ENCODE measurements around the gene LRRFIP2.
"Not testable (repeated sequence)": the region's sequence is repeated elsewhere in the genome, so short reads cannot be mapped to it uniquely, and the experiment has no call there.

LRRFIP2 gene

DNA sequence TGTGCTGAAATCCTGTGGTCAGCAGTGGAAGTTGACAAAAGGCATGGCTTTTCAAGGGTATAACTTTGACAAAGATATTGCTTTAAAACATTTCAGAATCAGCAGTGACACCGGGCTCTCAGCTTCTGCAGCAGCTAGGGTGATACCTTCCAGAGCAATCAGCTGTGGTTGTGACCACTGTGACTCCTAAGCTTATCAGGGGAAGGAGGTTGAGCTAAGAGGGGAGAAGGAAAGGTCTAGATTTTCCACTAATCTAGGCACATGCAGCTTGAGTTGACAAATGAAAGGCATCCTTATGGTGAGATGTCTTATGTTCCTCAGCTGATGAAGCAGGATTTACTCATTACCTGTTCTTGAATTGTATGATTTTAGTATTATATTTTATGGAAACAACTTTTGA lies 16.3 kb upstream of the LRRFIP2 start:
- DNase-seq (ENCODE audit: low read depth in 2 of 2), result no peak

DNA sequence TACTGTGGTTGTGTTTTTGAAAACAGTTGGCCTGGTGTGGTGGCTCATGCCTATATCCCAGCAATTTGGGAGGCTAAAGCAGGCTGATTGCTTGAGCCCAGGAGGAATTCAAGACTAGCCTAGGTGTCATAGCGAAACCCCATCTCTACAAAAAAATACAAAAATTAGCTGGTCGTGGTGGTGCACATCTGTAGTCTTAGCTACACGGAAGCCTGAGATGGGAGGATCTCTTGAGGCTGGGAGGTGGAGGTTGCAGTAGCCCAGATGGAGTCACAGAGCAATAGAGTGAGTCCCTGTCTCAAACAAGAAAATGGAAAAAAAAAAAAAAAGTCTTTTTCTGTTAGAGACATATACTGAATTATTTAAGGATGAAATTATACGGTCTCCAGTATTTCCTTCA lies 14.7 kb upstream of the LRRFIP2 start:
- DNase-seq (ENCODE audit: low read depth in 2 of 2), result no peak

DNA sequence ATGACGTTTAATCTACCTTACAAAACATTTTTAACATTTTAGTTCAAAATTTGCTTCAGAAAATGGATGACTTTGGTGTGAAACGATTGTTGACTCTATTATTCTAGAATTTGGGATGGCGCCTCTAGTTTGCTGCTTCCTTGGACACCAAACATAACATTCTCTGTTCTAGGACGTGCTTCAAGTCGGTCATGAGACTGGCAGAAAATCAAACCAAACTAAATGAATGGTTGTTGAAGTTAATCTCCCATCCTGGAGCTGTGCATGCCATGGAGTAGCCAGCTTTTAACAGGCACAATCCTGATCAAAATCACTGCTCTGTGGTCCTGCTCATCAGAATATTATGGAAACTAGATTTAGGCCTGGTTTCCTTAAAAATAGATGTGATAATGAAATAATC lies 9.6 kb upstream of the LRRFIP2 start:
- DNase-seq (ENCODE audit: low read depth in 2 of 2), result no peak

DNA sequence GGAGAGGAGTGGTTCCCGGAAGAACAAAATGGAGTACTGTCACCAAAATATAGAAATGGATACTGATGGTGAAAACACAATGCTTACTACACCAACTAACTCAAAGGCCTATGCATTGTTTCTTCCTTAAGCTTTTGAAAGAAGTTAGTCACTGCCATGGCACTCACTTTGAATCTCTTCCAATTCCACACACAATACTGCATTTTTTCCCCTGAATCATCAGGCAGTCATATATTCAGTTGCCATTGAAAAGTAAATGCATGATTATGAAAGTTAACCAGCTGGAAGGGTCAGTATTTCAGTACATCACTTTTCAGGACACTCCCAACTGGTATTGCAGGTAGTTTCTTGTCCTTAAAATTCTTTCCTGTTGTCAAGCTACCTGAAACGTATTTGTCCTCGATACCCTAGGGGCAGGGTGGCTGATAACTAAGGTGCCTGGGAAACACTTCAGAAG lies 9.0 kb upstream of the LRRFIP2 start:
- DNase-seq (ENCODE audit: low read depth in 2 of 2), result no peak

DNA sequence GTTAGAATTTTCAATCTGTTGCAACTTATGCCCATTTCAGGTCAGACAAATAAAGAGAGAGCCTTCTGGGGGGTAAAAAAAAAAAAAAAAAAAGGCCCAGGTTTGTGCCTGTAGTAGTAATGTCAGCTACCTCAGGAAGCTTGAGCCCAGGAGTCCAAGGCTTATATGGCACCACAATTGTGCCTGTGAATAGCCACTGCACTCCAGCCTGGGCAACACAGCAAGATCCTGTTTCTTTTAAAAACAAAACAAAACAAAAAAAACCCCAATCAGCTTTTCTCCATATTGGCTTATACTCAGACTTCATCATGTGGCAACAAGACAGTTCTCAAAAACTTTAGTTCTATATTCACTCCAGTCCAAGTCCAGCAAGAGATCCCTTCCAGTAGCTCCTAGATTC lies 8.4 kb upstream of the LRRFIP2 start:
- DNase-seq (ENCODE audit: low read depth in 2 of 2), result no peak

DNA sequence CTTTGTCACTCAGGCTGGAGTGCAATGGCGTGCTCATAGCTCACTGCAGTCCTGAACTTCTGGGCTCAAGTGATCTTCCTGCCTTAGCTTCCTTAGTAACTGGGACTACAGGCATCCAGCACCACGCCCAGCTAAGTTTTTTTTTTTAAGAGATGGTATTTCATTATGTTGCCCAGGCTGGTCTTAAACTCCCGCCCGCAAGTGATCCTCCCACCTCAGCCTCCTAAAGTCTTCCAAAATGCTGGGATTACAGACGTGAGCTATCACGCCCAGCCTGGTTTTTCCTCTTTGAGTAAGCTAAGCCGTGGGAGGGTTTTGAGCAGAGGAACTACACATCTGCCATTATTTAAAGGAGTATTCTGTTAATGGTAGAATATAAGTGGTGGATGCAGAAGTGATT lies 7.4 kb upstream of the LRRFIP2 start:
- DNase-seq (ENCODE audit: low read depth in 2 of 2), result no peak

DNA sequence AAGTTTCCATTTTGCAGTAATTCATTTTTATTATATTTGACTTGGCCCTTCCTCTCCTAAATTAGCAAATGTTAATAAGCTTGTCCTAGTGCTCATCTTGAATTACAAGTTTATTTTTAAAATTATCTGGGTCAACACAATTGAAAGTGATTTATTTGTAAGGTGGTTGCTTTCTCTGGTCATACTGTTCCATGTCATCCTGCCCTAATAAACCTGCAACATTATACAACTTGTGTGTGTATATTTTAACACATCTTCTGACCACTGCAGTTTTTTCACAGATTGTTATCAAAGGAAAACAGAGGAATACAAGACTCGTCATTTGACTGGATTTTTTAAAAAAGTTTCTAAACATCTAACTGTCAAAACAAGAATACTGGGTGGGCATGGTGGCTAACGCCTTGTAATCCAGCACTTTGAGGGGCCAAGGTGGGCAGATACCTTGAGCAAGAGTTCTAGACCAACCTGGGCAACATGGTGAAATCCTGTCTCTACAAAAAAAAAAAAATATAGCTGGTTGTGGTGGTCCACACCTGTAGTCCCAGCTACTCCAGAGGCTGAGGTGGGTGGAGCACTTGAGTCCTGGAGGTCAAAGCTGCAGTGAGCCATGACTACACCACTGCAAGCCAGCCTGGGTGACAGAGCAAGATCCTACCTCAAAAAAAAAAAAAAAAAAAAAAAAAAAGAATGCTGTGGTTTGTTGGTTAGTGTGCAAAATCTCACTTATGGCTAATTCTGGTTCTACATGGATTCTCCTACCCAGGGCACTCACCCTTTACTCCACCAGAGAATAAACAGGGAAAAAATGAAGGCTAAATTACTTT lies 5.0 kb upstream of the LRRFIP2 start:
- peak in 1 of 2 donors; percentile 21 for DNase-seq (ENCODE audit: low read depth in 2 of 2)

DNA sequence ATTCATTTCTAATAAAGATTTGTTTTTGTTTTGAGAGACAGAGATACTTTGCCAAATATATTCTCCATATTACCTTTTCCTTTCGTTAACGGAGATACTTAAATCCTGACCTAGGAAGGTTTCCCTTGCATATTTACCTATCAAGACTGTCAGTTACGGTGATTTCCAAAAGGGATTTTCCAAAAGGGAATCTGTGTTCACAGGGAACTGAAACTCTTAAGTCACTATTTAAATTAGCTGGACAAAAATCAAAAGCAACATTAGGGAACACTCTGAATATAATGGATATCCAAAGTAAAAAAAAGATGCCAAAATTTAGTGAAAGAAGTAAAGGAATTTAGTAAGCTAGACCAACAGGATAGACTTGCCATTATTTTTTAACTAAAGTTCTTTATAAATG lies 576 bp downstream of the LRRFIP2 start:
- DNase-seq (ENCODE audit: low read depth in 2 of 2), result no peak

DNA sequence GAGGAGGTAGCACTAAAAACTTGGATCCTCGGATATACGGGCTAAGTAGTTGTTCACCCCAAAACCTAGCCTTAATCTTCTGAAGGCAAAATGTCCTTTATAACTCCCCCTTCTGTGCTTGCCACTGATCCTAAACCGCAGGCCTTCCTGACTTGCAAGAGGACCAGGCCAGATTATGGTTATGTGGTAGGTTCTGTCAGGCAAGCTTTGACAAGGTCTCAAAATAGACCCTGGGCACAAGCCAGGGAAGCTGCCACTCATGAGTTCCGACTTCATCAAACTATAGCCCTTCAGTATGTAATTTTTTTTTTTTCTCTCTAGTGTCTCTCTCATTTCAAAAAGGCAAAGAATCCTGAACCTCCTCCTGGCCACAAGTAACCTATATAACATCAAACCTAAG lies 3.2 kb downstream of the LRRFIP2 start:
- no peak for DNase-seq (ENCODE audit: low read depth in 2 of 2)

DNA sequence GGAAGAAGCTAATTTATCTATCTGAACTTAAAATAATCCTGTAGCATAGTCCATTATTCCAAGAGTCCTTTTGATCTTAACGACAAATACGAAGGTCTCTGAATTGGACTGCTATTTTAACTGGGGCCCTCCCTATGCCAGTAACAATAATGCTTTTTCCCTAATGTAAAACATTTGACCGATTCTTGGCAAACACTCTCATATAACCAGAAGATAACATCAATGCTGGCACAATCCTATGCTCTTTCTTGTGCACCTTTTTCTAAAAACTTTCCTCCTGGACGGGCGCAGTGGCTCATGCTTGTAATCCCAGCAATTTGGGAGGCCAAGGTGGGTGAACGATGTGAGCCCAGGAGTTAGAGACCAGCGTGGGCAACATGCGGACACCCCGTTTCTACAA lies 3.9 kb downstream of the LRRFIP2 start:
- no peak for DNase-seq (ENCODE audit: low read depth in 2 of 2)

DNA sequence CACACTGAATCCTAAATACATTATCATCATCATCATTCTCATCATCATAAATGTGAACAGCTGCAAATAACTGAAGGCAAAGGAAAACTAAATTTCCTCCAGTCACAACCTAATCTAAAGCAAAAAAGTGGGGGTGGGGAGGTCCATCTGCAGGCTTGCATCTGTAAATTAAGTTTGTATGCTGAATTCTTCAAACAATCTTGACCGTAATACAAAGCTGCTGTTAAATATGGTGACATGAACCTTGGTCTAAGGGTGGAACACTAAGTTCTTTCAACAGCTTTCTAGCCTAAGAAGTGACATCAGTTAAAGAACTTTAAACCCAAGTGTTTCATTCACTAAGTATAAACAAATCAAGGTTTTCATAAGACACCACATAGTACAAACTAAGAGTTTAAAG lies 4.3 kb downstream of the LRRFIP2 start:
- DNase-seq (ENCODE audit: low read depth in 2 of 2), result no peak

DNA sequence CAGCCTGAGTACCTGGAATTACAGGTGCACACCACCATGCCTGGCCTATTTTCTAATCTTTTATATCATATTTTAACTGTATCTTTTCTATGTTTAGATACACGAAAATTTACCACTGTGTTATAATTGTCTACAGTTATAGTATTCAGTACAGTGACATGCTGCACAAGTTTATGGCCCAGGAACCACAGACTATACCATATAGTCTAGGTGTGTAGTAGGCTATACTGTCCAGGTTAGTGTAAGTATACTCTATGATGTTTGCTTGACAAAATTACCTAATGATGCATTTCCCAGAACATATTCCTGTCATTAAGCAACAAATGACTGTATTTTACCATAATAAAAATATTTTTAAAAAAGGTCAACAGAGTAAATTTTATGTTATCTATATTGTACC lies 5.5 kb downstream of the LRRFIP2 start:
- DNase-seq (ENCODE audit: low read depth in 2 of 2), result no peak

DNA sequence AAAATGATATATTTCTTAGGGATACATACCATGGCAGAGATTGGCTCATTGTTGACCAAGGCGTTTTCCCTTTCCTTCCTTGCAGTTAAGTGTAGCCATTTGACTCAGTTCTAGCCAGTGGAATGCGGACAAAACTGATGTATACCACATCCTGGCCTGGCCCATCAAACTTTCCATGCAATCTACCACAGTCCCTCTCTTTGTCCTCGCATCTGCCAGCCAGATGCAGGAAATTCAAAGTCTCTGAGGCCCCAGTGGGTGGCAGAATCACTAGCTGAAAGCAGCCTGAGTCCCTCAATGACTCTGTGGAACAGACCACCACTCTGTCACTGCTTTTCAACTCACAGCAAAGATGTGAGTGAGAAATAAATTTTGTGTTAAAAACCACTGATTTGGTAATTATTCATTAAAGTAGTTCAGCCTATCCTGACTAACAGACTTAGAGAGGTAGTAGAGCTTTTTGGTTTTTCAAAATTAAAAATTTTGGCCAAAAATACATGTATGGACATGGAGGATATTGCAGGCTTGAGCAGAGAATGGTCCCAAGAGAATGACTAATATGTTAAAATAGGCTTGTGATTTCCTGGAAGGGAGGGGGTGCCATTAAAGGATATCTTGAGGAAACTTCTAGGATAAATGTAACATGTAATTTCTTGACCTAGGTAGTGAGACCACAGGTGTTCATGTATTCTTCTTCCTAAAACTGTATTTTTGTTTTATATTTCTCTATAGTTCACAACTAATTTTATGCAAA lies 10.9 kb downstream of the LRRFIP2 start:
- peak; percentile 19 to 28 for DNase-seq (ENCODE audit: low read depth in 2 of 2)

DNA sequence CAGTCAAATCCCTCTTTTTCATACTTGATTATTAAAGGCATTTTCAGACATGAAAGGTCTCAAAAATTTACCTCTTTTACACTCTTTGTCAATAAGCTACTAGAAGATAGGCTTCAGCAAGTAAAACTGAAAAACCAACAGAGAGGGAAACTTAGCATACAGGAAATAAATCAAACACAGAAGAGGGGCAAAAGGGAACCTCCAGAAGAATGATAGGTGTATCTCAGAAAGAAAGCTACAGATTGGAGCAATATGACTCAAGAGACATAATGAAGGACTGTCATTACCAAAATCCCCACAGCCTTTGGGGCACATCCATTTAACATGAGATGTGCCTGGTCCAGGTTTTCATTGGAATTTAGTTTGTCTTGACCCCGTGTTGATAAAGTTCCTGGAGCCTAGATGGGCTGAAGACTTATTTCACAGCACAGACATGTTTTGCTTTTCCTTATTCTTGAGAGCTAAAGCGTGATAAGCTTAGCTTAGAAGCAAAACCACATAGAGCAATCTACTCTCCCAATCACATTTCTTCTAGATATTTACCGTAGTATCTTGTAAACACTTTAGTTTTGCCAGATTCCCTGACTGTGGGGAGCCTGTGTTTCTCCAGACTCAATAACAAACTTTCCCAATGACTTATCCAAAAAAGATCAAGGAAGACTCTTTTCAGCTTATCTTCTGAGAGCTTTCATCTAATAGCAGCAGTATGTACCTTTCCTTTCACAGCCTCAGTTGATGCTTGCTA lies 11.7 kb downstream of the LRRFIP2 start:
- DNase-seq (ENCODE audit: low read depth in 2 of 2), result no peak

DNA sequence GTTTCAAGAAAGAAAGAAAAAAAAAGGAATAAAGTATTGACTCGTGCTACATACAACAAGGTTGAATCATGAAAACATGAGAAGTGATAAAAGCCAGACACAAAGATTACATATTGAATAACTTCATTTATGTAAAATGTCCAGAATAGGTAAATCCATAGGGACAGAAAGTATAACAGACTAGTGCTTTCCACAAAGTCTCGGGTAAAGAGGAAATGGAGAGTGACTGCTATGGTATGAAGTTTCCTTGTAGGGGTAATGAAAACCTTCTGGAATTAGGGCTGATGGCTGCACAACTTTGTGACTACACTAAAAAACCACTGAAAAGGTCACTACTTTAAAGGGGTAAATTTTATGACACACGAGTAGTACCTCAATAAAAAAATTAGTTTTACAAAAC lies 13.0 kb downstream of the LRRFIP2 start:
- no peak for DNase-seq (ENCODE audit: low read depth in 2 of 2)

DNA sequence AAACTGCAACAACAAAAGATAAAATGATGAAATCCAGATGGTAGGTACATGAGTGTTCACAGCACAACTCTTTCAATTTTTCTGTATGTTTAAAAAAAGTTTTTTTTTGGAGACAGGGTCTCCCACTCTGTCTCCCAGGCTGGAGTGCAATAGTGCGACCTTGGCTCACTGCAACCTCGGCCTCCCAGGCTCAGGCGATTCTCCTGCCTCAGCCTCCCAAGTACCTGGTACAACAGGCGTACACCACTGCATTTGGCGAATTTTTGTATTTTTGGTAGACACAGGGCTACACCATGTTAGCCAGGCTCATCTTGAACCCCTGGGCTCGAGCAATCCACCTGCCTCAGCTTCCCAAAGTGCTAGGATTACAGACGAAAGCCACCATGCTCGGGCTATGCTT lies 18.6 kb downstream of the LRRFIP2 start:
- no peak for DNase-seq (ENCODE audit: low read depth in 2 of 2)

DNA sequence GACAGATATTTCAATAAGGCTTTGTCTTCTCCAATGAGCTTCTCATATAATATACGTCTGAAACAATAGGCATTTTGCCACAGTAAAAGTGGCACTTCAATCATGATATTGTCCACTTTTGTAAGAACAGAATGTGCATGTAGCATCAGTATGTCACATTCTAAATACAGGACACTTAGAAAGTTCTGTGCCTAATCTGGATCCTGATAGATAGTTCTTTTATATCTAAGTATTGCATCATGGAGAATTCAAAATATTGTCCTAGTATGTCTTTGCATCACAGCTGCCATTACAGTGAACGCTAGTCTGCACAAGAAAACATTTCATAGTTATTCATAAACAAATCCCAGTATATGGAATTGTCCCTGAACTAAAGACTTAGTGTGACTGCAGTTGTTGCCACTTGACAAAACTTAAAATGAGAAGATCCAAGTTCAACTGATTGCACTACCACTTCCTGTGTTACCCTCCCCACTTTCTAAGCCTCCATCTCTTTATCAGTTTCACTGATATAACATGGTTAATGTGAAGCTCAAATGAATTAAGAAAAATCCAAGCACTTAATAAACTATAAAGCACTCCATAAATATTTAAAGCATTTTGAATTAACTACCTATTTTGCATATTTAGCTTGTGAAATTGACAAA lies 19.6 kb downstream of the LRRFIP2 start:
- DNase-seq (ENCODE audit: low read depth in 2 of 2), result no peak

DNA sequence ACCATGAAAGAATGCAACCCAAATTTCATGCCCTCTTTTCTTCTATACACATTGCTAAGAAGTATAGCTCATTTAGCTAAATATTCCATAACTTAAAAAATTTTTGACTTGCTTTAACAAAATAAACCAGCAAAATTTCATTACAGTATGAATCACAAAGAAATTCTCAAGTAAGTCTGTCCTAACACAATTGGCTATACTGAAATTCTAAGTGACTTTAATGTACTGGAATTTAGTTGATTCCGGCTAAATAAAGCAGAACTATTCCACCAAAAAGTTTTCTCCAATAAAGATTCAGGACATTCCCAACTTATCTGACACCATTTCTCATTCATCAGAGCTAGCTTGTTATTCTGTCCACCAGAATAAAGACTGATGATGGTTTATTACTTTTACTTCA lies 23.8 kb downstream of the LRRFIP2 start:
- DNase-seq (ENCODE audit: low read depth in 2 of 2), result no peak

DNA sequence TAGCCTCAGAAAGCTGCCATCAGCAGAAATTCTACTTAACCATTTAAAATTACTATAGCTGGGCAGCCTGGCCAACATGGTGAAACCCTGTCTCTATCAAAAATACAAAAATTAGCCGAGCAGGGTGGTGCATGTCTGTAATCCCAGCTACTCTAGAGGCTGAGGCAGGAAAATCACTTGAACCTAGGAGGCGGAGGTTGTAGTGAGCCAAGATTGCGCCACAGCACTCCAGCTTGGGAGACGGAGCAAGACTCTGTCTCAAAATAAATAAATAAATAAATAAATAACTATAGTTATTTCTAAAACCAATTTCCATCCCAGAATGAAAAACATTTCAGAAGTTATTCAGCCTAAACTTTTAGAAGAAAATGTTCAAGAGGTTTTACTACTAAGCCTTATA lies 25.1 kb downstream of the LRRFIP2 start:
- DNase-seq (ENCODE audit: low read depth in 2 of 2), result no peak

DNA sequence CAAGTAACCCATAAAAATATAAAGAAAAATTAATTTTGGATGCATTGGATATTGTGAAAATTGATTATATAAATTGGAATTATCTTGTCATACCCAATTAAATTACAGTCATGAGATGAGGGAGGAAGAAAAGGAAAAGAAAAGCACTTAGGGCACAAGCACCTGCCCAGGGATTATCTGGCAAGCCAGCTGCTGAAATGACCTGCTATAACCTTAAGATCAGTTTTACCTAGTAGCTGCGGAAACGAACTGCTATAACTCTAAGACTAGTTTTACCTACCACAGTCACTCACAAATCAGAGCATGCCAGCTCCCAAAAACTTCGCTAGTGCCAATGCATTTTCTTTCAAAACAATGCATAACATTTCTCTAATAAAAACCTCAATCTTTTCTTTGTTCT lies 26.2 kb downstream of the LRRFIP2 start:
- no peak for DNase-seq (ENCODE audit: low read depth in 2 of 2)

DNA sequence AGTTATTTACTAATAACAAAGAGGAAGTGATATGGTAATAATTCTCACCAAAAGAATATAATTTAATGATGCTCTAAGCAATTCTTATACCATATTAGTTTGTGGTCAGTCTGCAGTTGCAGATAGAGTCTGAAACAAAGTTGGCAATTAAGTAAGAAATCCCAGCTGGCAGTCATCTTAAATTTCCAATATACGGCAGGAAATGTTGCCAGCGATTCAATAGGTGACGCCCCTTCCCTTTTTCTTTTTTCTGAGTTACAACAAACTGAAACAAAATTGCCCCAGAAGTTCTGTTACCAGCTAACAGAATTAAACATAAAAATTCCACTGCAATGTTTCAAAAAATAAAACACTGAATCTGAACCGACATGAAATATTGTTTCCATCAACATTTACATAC lies 26.7 kb downstream of the LRRFIP2 start:
- DNase-seq (ENCODE audit: low read depth in 2 of 2), result no peak

DNA sequence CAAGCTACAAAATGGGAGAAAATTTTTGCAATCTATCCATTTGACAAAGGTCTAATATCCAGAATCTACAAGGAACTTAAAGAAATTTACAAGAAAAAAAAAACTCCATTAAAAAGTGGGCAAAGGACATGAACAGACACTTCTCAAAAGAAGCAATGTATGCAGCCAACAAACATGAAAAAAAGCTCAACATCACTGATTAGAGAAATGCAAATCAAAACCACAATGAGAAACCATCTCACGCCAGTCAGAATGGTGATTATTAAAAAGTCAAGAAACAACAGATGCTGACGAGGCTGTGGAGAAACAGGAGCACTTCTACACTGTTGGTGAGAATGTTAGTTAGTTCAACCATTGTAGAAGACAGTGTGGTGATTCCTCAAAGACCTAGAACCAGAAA lies 27.5 kb downstream of the LRRFIP2 start:
- not testable (repeated sequence) for DNase-seq (ENCODE audit: low read depth in 2 of 2)
